Amniotic epithelial cell (primary cell): ENCODE measurements around the gene PDK3.

Source experiments
- DNase-seq: peaks from one replicate; pipeline ENCODE4 v3.0.0-alpha.2; 2010; ENCODE audit warnings: low read depth

The PDK3 gene

DNA sequence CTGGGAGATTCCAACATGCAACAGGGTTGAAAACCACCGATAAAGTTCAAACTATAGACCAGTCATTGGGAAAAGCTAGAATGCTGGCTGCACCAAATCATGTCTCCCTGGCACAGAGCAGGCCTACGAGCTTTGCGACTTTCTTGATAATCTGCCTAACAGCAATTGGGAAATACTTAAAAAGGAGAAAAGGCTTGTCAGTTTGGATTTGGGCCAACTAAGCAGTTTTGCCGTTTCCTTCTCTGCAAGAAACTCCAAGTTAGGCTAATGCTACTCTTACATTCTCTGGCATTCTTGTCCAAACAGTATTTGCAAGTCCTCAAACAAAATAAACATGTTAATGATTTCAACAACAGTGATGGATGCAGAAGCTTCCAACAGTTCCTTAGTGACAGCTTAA, 87.9 kb downstream of the PDK3 start:
- no peak for DNase-seq

DNA sequence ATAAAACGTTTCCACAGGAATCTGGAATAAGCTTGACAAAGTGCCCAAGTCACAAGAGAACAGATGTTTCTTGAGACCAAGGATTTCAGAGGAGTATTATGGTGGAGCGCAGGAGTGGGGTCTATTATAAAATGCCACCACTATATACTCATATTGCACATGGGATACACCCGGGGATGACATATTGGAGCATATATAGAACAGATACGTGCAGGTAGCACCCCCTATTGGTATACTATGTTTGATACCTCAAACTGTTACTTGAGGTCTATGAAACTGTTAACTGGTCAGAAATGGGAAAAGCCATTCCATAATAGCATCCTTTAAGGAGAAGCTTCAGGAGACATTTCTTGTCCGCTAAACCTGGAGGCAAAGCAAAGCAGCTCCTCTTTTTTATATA, 96.0 kb downstream of the PDK3 start:
- DNase-seq = peak; percentile 16

DNA sequence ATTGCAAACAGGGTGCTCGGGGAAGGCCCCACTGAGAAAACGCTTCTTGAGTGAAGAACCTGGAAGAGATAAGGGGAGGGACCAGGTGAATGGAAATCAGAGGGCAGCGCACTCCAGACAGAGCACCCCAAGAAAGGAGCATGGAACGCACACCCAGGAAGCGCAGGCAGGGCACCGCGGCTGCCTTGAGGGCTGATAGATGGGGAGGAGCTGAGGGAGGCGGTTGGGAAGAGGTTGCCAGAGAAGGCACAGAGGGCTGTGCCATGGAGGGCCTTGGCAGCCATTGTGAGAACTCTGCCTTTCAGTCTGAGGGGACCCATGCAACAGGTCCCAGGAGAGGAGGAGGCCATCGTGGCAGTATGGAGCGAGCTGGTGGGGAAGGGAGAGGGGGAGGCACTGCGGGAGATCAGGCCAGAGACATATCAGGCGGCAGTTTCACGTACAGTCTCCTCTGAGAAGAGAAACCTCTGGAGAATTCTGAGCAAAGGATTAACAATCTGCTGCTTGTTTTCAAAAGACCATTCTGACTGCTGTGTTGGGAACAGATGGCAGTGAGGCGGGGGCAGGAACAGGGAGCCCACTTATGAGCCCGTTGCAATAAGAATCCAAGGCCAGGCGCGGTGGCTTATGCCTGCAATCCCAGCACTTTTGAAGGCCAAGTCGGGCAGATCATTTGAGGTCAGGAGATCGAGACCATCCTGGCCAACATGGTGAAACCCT, 98.4 kb downstream of the PDK3 start:
- DNase-seq = no peak

DNA sequence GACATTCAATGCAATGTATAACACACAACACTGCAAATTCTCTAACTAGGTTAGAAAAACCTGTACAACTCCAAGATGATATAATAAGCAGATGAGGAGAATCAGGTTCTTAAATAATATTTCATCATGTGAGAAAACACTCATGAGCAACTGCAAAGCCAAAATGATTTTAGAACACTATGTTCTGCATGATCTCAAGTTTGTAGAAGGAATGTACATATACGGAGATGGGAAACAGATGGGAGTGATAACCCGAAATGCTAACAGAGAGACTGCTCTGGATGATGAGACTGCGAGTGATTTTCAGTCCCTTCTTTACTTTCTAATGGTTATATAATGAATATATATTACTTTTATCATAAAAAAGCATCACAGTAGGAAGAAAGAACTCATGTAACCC, 101.2 kb downstream of the PDK3 start:
- peak; percentile 4 for DNase-seq

DNA sequence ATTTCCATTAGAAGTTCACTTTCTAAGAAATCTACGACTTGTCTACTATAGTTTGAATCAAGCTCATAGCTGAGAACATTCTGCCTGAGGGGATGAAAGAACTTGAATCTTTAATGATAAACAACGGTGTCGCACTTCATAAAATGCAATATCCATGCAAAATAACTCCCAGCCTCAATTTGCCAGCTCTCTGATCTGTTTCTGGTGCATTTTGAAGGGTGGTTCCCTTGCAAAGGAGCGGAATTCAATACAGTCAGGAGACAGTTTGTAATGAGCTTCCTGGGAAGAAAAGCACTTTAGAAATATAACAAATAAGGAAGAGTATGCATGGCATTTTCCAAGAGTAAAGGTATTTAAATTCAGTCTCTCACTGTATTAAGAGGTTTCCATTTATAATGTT, 102.1 kb downstream of the PDK3 start:
- DNase-seq = no peak

DNA sequence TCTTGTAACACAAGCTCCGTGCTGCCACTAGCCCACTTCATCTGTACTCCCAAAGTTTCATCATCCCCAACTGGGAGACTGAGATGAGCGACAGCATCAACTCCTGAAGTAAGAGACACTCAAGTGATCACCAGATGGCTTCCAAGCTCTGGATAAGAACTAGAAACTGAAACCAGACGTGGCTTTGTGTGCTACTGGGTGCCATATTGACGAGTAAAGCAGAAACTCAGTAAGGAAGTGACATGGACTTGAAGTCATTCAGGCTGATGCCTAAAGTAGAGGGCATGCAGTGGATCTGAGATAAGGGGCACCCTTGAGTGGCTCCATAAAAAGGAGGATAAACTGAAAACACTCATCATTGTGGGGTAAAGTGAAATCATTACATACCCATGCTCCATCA, 109.7 kb downstream of the PDK3 start:
- DNase-seq = no peak

DNA sequence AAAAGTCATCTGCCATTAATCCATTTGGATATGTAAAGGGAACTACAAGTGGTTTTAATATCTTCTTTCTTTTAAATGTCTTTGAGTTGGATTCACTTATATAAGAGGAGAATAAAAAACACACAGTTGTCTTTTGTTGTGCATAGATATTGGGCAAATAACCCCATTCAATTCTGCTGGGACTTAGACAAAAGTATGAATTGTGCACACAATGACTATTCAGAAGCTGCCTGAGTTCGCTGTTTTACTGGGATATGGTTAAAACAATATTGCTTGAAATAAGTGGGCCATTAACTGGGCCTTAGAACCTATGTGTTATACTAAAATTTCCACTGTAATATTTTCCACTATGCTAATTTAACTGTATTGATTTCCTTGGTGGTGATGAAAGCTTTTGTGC, 110.4 kb downstream of the PDK3 start:
- no peak for DNase-seq

DNA sequence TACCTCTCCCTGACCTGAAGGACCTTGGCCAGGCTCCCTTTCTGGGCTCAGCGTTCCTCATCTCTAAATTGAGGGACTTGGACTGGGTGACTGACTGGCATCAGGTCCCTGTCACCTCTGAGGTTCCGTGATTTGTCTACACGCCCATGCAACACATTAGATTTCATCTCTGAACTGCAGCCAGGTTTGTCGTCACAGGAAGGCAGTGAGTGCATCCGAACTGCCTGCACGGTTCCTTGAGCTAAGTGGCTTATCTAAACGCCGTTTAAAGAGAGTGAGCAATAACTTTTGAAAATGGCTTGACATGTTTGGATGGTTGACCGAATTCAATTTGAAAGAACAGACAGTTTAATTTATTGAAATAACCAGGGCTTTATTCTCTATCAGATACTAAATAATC, 112.0 kb downstream of the PDK3 start:
- no peak for DNase-seq
